ENCODE data around the gene KCNA1.

Gene KCNA1

DNA sequence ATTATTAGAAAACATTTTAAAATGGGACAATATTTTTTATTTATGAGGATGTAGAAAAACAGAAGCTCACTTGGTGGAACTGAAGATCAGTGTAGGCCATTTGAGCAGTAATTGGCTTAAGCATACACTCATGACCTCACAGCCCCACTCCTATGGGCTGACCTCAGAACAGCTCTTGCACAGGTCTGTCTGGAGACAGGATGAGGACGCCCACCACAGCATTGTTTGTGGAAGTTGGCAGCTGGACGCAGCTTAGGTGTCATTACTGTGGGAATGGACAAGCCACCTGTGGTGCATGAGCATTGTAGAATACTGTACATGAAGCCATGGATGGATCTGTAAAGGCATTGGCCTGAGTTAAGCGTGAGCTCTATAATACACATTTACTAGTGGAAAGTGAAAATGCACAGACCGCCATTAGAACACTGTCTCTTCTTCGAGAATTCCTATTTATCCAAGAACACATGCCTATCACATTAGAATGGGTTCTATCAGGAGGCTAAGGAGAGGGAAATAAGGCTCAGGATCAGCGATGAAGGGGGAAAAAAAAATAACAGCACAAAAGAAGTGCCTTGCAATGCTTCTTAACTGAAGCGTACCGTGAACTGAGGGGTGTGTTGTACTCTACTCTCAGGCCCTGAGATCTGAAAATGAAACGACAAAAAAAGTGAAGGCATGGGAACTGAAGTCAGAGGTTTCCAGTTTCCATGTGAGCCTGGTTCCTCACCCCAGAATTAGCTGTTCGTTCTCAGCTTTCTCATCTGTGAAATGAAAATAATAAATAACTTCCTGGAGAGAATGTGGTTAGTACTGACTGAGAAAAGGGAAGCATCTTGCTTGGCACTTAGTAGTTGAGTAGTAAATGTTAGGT is 33.6 kb downstream of the KCNA1 start:
- WGBS, 2 experiments (ENCODE audit: insufficient coverage in 2 of 2), result 91 to 97% methylated on average over 5 to 7 of the region's 10 CpGs
- H3K36me3 ChIP-seq (ENCODE audit: control insufficient read depth, insufficient read depth, low read length), result no peaks in the 10 kb centered on the region

GRCh38 chr12:4943938-4944284 is 34.2 kb downstream of the KCNA1 start:
- no peaks in the 10 kb centered on the region for H3K4me1 ChIP-seq (ENCODE audit: control insufficient read depth, insufficient read depth, low read length, poor library complexity, severe bottlenecking)

More for the DNA sequence above, 33.6 kb downstream of the KCNA1 start:
- H3K4me1 ChIP-seq (ENCODE audit: control insufficient read depth, insufficient read depth, low read length, poor library complexity, severe bottlenecking), result no peaks in the 10 kb centered on the region
- no peak overlapping the region for H3K27ac ChIP-seq (ENCODE audit: low read depth, low read length, severe bottlenecking)
- no peak overlapping the region for H3K4me3 ChIP-seq (ENCODE audit: extremely low read depth, insufficient read depth, low read length, poor library complexity, severe bottlenecking)
- no peaks in the 10 kb centered on the region for H3K9me3 ChIP-seq (ENCODE audit: control insufficient read depth, low read length)

DNA sequence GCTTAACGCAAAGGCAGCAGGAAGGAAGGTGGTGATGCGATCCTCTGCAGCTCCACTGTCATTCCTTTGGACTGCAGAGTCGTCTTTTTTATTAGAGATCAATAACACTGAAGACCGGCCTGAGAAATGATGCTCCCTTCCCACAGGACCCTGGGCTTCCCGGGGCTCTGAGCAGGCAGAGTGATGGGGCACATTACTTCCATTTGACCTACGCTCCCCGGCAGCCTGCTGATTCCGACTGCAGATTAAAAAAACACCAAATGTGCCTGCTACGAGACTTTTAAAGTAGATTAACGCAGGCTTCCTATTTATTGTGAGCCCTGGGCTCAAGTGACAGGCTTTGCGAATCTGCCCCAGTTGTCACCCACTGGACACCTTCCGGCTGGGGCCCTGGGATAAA is 37.5 kb downstream of the KCNA1 start:
- H3K9me3 ChIP-seq (ENCODE audit: control insufficient read depth, low read length), result no peaks in the 10 kb centered on the region
- H3K27ac ChIP-seq (ENCODE audit: low read depth, low read length, severe bottlenecking), result no peak overlapping the region
- H3K4me3 ChIP-seq (ENCODE audit: extremely low read depth, insufficient read depth, low read length, poor library complexity, severe bottlenecking), result no peak overlapping the region
- 79 to 88% methylated on average over 12 of the region's 12 CpGs for WGBS, 2 experiments (ENCODE audit: insufficient coverage in 2 of 2)
- no peaks in the 10 kb centered on the region for H3K36me3 ChIP-seq (ENCODE audit: control insufficient read depth, insufficient read depth, low read length)
- H3K4me1 ChIP-seq (ENCODE audit: control insufficient read depth, insufficient read depth, low read length, poor library complexity, severe bottlenecking), result no peaks in the 10 kb centered on the region

More at GRCh38 chr12:4943938-4944284, 34.2 kb downstream of the KCNA1 start:
- 78 to 84% methylated on average over 4 of the region's 4 CpGs for WGBS, 2 experiments (ENCODE audit: insufficient coverage in 2 of 2)
- H3K9me3 ChIP-seq (ENCODE audit: control insufficient read depth, low read length), result no peaks in the 10 kb centered on the region
- no peaks in the 10 kb centered on the region for H3K36me3 ChIP-seq (ENCODE audit: control insufficient read depth, insufficient read depth, low read length)
- no peak overlapping the region for H3K27ac ChIP-seq (ENCODE audit: low read depth, low read length, severe bottlenecking)
- H3K4me3 ChIP-seq (ENCODE audit: extremely low read depth, insufficient read depth, low read length, poor library complexity, severe bottlenecking), result no peak overlapping the region

GRCh38 chr12:4951083-4951482 is 41.4 kb downstream of the KCNA1 start:
- Histone ChIP-seq H3K9me3 (ENCODE audit: control insufficient read depth, low read length) (no peaks in the 10 kb centered on the region), H3K4me1 (ENCODE audit: control insufficient read depth, insufficient read depth, low read length, poor library complexity, severe bottlenecking) (peaks cover 4% of the 10 kb centered on the region), H3K36me3 (ENCODE audit: control insufficient read depth, insufficient read depth, low read length) (no peaks in the 10 kb centered on the region), H3K27ac (ENCODE audit: low read depth, low read length, severe bottlenecking) (no peak overlapping the region), H3K4me3 (ENCODE audit: extremely low read depth, insufficient read depth, low read length, poor library complexity, severe bottlenecking) (no peak overlapping the region)
- 88 to 96% methylated on average over 4 to 6 of the region's 7 CpGs for WGBS, 2 experiments (ENCODE audit: insufficient coverage in 2 of 2)

GRCh38 chr12:4951601-4952000 is 41.9 kb downstream of the KCNA1 start:
- H3K9me3 ChIP-seq (ENCODE audit: control insufficient read depth, low read length), result no peaks in the 10 kb centered on the region

GRCh38 chr12:4954621-4955354 is 45.1 kb downstream of the KCNA1 start:
- Histone ChIP-seq H3K4me1 (ENCODE audit: control insufficient read depth, insufficient read depth, low read length, poor library complexity, severe bottlenecking) (peaks cover 4% of the 10 kb centered on the region), H3K27ac (ENCODE audit: low read depth, low read length, severe bottlenecking) (no peak overlapping the region), H3K9me3 (ENCODE audit: control insufficient read depth, low read length) (no peaks in the 10 kb centered on the region), H3K4me3 (ENCODE audit: extremely low read depth, insufficient read depth, low read length, poor library complexity, severe bottlenecking) (no peak overlapping the region), H3K36me3 (ENCODE audit: control insufficient read depth, insufficient read depth, low read length) (no peaks in the 10 kb centered on the region)
- WGBS, 2 experiments (ENCODE audit: insufficient coverage in 2 of 2), result 87 to 94% methylated on average over 5 to 8 of the region's 10 CpGs

More at GRCh38 chr12:4951601-4952000, 41.9 kb downstream of the KCNA1 start:
- H3K27ac ChIP-seq (ENCODE audit: low read depth, low read length, severe bottlenecking), result no peak overlapping the region
- no peaks in the 10 kb centered on the region for H3K36me3 ChIP-seq (ENCODE audit: control insufficient read depth, insufficient read depth, low read length)
- 80 to 81% methylated on average over 1 to 3 of the region's 3 CpGs for WGBS, 2 experiments (ENCODE audit: insufficient coverage in 2 of 2)
- H3K4me3 ChIP-seq (ENCODE audit: extremely low read depth, insufficient read depth, low read length, poor library complexity, severe bottlenecking), result no peak overlapping the region
- peaks cover 4% of the 10 kb centered on the region for H3K4me1 ChIP-seq (ENCODE audit: control insufficient read depth, insufficient read depth, low read length, poor library complexity, severe bottlenecking)

- Histone ChIP-seq H3K27ac (ENCODE audit: low read depth, low read length, severe bottlenecking) (no peak overlapping the region), H3K4me1 (ENCODE audit: control insufficient read depth, insufficient read depth, low read length, poor library complexity, severe bottlenecking) (peaks cover 4% of the 10 kb centered on the region), H3K9me3 (ENCODE audit: control insufficient read depth, low read length) (no peaks in the 10 kb centered on the region), H3K4me3 (ENCODE audit: extremely low read depth, insufficient read depth, low read length, poor library complexity, severe bottlenecking) (no peak overlapping the region), H3K36me3 (ENCODE audit: control insufficient read depth, insufficient read depth, low read length) (no peaks in the 10 kb centered on the region)
- 31 to 45% methylated on average over 2 of the region's 2 CpGs for WGBS, 2 experiments (ENCODE audit: insufficient coverage in 2 of 2)
Measured at GRCh38 chr12:4956054-4956453, 46.3 kb downstream of the KCNA1 start.

DNA sequence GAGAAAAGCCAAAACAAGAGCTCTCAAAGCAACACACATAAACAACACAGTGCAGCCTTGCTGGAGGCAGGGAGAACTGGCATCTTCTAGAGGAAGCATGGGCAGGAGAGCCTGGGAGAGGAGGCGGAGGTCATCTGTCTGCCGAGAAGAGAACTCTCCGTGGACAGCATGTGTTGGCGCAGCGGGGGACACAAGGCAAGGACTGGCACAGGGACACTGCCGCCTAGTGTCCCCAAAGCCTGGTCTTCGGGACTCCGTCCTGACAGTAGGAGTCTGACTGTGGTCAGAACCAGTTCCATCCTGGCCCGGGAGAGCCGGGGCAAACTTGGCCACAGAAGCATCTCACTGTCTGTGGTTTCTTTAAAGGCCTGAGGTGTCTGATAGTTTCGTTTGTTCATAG is 47.3 kb downstream of the KCNA1 start:
- Histone ChIP-seq H3K4me1 (ENCODE audit: control insufficient read depth, insufficient read depth, low read length, poor library complexity, severe bottlenecking) (peaks cover 4% of the 10 kb centered on the region), H3K27ac (ENCODE audit: low read depth, low read length, severe bottlenecking) (no peak overlapping the region), H3K36me3 (ENCODE audit: control insufficient read depth, insufficient read depth, low read length) (no peaks in the 10 kb centered on the region), H3K9me3 (ENCODE audit: control insufficient read depth, low read length) (no peaks in the 10 kb centered on the region), H3K4me3 (ENCODE audit: extremely low read depth, insufficient read depth, low read length, poor library complexity, severe bottlenecking) (no peak overlapping the region)
- WGBS, 2 experiments (ENCODE audit: insufficient coverage in 2 of 2), result 90 to 94% methylated on average over 10 of the region's 11 CpGs

DNA sequence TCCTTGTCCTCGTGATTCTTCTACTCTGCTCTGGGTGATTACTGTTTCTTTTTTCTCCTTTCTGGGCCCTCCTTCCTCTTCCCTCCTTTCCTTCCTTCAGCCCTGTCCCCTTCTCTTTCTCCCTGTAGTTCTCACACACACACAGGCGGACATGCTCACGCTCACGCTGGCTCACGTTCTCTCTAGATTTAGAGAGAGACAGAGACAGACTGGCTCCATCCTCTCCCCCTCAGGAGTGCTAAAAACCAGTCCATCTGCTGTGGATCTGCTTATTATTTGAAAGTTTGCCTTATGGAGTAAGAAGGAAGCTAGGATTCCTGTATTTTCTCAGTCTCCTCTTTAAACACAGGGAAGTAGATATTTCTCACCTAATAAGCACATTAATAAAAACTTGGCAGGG is 48.1 kb downstream of the KCNA1 start:
- peaks cover 9% of the 10 kb centered on the region for H3K4me1 ChIP-seq (ENCODE audit: control insufficient read depth, insufficient read depth, low read length, poor library complexity, severe bottlenecking)
- H3K4me3 ChIP-seq (ENCODE audit: extremely low read depth, insufficient read depth, low read length, poor library complexity, severe bottlenecking), result no peak overlapping the region
- H3K36me3 ChIP-seq (ENCODE audit: control insufficient read depth, insufficient read depth, low read length), result no peaks in the 10 kb centered on the region
- no peaks in the 10 kb centered on the region for H3K9me3 ChIP-seq (ENCODE audit: control insufficient read depth, low read length)
- WGBS, 2 experiments (ENCODE audit: insufficient coverage in 2 of 2), result 88 to 90% methylated on average over 1 to 2 of the region's 5 CpGs
- no peak overlapping the region for H3K27ac ChIP-seq (ENCODE audit: low read depth, low read length, severe bottlenecking)

DNA sequence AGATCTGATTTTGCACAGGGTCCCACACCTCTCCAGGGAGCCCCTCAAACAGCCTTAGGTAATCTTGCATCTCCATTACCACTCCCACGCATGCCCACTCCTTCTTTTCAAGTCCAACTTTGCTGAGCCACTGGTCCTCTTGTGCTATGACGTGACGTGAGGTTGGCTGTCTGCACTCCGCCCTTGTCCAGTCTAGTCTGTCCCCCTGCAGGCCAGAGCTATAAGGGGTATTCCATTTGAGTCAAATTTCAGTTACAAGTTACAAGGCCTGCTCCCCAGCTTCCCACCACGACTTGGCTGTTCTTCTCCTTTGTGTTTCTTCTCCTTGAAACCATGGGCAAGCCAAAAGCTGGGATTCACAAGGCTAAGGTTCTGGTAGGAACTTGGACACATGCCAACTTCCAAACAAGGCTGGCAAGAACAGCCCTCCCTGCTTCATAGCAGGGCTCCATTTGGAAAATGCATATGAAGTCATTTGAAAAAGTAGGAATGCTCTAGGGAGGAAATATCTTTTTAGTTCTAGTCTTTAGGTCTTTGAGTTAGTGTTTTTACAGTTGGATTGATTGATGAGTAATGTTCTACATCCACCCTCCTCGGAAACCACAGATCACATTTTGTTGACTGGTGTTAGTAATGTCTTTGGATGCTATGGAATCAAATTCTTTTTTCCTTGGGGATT is 49.1 kb downstream of the KCNA1 start:
- Histone ChIP-seq H3K36me3 (ENCODE audit: control insufficient read depth, insufficient read depth, low read length) (no peaks in the 10 kb centered on the region), H3K4me3 (ENCODE audit: extremely low read depth, insufficient read depth, low read length, poor library complexity, severe bottlenecking) (no peak overlapping the region), H3K27ac (ENCODE audit: low read depth, low read length, severe bottlenecking) (no peak overlapping the region), H3K9me3 (ENCODE audit: control insufficient read depth, low read length) (no peaks in the 10 kb centered on the region), H3K4me1 (ENCODE audit: control insufficient read depth, insufficient read depth, low read length, poor library complexity, severe bottlenecking) (peaks cover 10% of the 10 kb centered on the region)
- whole genome bisulfite sequencing, 2 experiments (ENCODE audit: insufficient coverage in 2 of 2), result 82 to 89% methylated on average over 5 of the region's 6 CpGs
